ENCODE data around the gene ARMC2. TPM values are rescaled to one million over a fixed set of nuclear protein-coding genes. Genes with fewer than 3 reads are reported as not detected.

ARMC2 gene
- total RNA-seq, 2 experiments from 2014 or later = 10.3 to 10.9 TPM

- ATAC-seq (no peak), DNase-seq (no peak)
- Mint-ChIP-seq H3K4me1 (ENCODE audit: low read depth) (peaks cover 44% of the 10 kb centered on the region), H3K27ac (no peak overlapping the region), H3K27me3 (ENCODE audit: low read depth) (no peaks in the 10 kb centered on the region), H3K9me3 (ENCODE audit: insufficient read depth) (no peaks in the 10 kb centered on the region), H3K4me3 (peak overlapping the region; percentile 92), H3K36me3 (ENCODE audit: low read depth) (peaks cover 8% of the 10 kb centered on the region)
- CTCF ChIA-PET = interaction anchor here (0.7 to 4.3 kb wide), 15 partner anchors 9 to 469 kb away, joined by 3 to 21 read pairs (median 3); partner anchors contain the start of genes CD164, CEP57L1 and SESN1
- POLR2A ChIA-PET = interaction anchor here (1.6 to 1.7 kb wide), 2 partner anchors 84 to 88 kb away, joined by 6 to 12 read pairs; partner anchors contain the start of gene SESN1
Observed at GRCh38 chr6:109010705-109011102, 162.5 kb downstream of the ARMC2 start.

- no peak overlapping the region for H3K4me3 Mint-ChIP-seq
- peaks cover 22% of the 10 kb centered on the region for H3K4me1 Mint-ChIP-seq (ENCODE audit: low read depth)
- DNase-seq (no peak), ATAC-seq (no peak)
- H3K27ac Mint-ChIP-seq = no peak overlapping the region
- CTCF ChIA-PET = interaction anchor here (1.2 to 3.7 kb wide), 4 partner anchors 23 to 369 kb away, joined by 3 to 31 read pairs (median 3); partner anchors contain the start of gene CD164
- H3K9me3 Mint-ChIP-seq (ENCODE audit: insufficient read depth) = no peaks in the 10 kb centered on the region
- H3K27me3 Mint-ChIP-seq (ENCODE audit: low read depth) = no peaks in the 10 kb centered on the region
- no peaks in the 10 kb centered on the region for H3K36me3 Mint-ChIP-seq (ENCODE audit: low read depth)
- POLR2A ChIA-PET = interaction anchor here (0.6 kb wide), 1 partner anchor 51 kb away, joined by 3 read pairs; no protein-coding TSS in a partner anchor
Observed at GRCh38 chr6:109013656-109014305, 165.6 kb downstream of the ARMC2 start.

- Mint-ChIP-seq H3K27ac (no peak overlapping the region), H3K36me3 (ENCODE audit: low read depth) (no peaks in the 10 kb centered on the region), H3K4me1 (ENCODE audit: low read depth) (peaks cover 21% of the 10 kb centered on the region), H3K9me3 (ENCODE audit: insufficient read depth) (no peaks in the 10 kb centered on the region), H3K4me3 (no peak overlapping the region), H3K27me3 (ENCODE audit: low read depth) (no peaks in the 10 kb centered on the region)
- ChIA-PET POLR2A (no interaction called here), CTCF (interaction anchor here (0.7 to 3.7 kb wide), 8 partner anchors 22 to 368 kb away, joined by 3 to 31 read pairs (median 3); partner anchors contain the start of gene CD164)
- DNase-seq (no peak), ATAC-seq (no peak)
Observed at GRCh38 chr6:109014606-109015005, 166.4 kb downstream of the ARMC2 start.

- CTCF ChIA-PET = interaction anchor here (0.8 to 3.7 kb wide), 7 partner anchors 21 to 367 kb away, joined by 3 to 31 read pairs (median 3); partner anchors contain the start of gene CD164
- H3K4me1 Mint-ChIP-seq (ENCODE audit: low read depth) = peaks cover 18% of the 10 kb centered on the region
- POLR2A ChIA-PET = no interaction called here
Observed at GRCh38 chr6:109015176-109015575, 167.0 kb downstream of the ARMC2 start.

GRCh38 chr6:109019911-109020310 lies 171.7 kb downstream of the ARMC2 start:
- no peak overlapping the region for H3K4me3 Mint-ChIP-seq
- ChIA-PET POLR2A (no interaction called here), CTCF (interaction anchor here (1.8 kb wide), 1 partner anchor 10 kb away, joined by 6 read pairs; no protein-coding TSS in a partner anchor)
- H3K4me1 Mint-ChIP-seq (ENCODE audit: low read depth) = peaks cover 8% of the 10 kb centered on the region
- no peak for DNase-seq
- no peaks in the 10 kb centered on the region for H3K27me3 Mint-ChIP-seq (ENCODE audit: low read depth)
- no peaks in the 10 kb centered on the region for H3K9me3 Mint-ChIP-seq (ENCODE audit: insufficient read depth)
- H3K36me3 Mint-ChIP-seq (ENCODE audit: low read depth) = peaks cover 3% of the 10 kb centered on the region
- no peak for ATAC-seq
- H3K27ac Mint-ChIP-seq = no peak overlapping the region

More at GRCh38 chr6:109015176-109015575, 167.0 kb downstream of the ARMC2 start:
- Mint-ChIP-seq H3K27me3 (ENCODE audit: low read depth) (no peaks in the 10 kb centered on the region), H3K36me3 (ENCODE audit: low read depth) (no peaks in the 10 kb centered on the region), H3K4me3 (no peak overlapping the region), H3K9me3 (ENCODE audit: insufficient read depth) (no peaks in the 10 kb centered on the region), H3K27ac (no peak overlapping the region)
- no peak for ATAC-seq
- no peak for DNase-seq

GRCh38 chr6:109021870-109022269 lies 173.6 kb downstream of the ARMC2 start:
- DNase-seq (no peak), ATAC-seq (no peak)
- H3K4me3 Mint-ChIP-seq = no peak overlapping the region
- ChIA-PET CTCF (interaction anchor here (0.6 to 1.4 kb wide), 3 partner anchors 11 to 141 kb away, joined by 3 read pairs; no protein-coding TSS in a partner anchor), POLR2A (no interaction called here)
- H3K27me3 Mint-ChIP-seq (ENCODE audit: low read depth) = no peaks in the 10 kb centered on the region
- no peaks in the 10 kb centered on the region for H3K9me3 Mint-ChIP-seq (ENCODE audit: insufficient read depth)
- H3K27ac Mint-ChIP-seq = no peak overlapping the region
- H3K4me1 Mint-ChIP-seq (ENCODE audit: low read depth) = peaks cover 13% of the 10 kb centered on the region
- peaks cover 8% of the 10 kb centered on the region for H3K36me3 Mint-ChIP-seq (ENCODE audit: low read depth)

- POLR2A ChIA-PET = no interaction called here
Observed at GRCh38 chr6:109023356-109023925, 175.2 kb downstream of the ARMC2 start.

More at GRCh38 chr6:109023356-109023925, 175.2 kb downstream of the ARMC2 start:
- H3K4me1 Mint-ChIP-seq (ENCODE audit: low read depth) = peaks cover 13% of the 10 kb centered on the region
- no peaks in the 10 kb centered on the region for H3K27me3 Mint-ChIP-seq (ENCODE audit: low read depth)
- DNase-seq = no peak
- no peak overlapping the region for H3K4me3 Mint-ChIP-seq
- CTCF ChIA-PET = no interaction called here
- no peak for ATAC-seq
- H3K36me3 Mint-ChIP-seq (ENCODE audit: low read depth) = peaks cover 8% of the 10 kb centered on the region
- no peak overlapping the region for H3K27ac Mint-ChIP-seq
- no peaks in the 10 kb centered on the region for H3K9me3 Mint-ChIP-seq (ENCODE audit: insufficient read depth)

Other genes starting within 250 kb of the ARMC2 start
- 10 to 100 TPM; 23.1 to 24.5 TPM for gene SESN1, start 246.4 kb downstream of the ARMC2 start, total RNA-seq
- 10 to 100 TPM; 25.2 to 25.3 TPM for gene CEP57L1, start 247.1 kb downstream of the ARMC2 start, total RNA-seq

Measured in activated CD8-positive, alpha-beta T cell treated with anti-CD3 and anti-CD28 coated beads, Interleukin-2, amount 10 ng/mL, durations not matched to agents 7 days and 5 days (primary cell).